HCT116 (cell line): ENCODE measurements around the gene PTX3. TPM values are rescaled to one million over a fixed set of nuclear protein-coding genes. Genes with fewer than 3 reads are reported as not detected.

ENCODE experiments used
- ATAC-seq: fragments of 200-7000 bp; cut with Tn5 transposase; 2 replicates; pipeline ENCODE4 v1.9.1; 2020; ENCODE audit warnings: mild to moderate bottlenecking, moderate library complexity
- BruUV-seq: library from RNA; stranded (reverse); fragments of 400-500 nt; replicated peaks from 2 replicates; lab custom pipeline; 2021; lab: Mats Ljungman, UMichigan
- CTCF ChIA-PET: fragments of 300-600 bp; sonication (Branson Sonifier 250); formaldehyde crosslinking; loops from one replicate; lab custom pipeline; 2021; ENCODE audit warnings: antibody characterized with exemption; lab: Charles Lee
- POLR2A ChIA-PET: fragments of 300-600, 350-600 bp; sonication (Branson Sonifier 250); formaldehyde crosslinking; loops from one replicate; lab custom pipeline; 2021; ENCODE audit warnings: antibody characterized with exemption; lab: Charles Lee
- RAD21 ChIA-PET, 2 experiments: fragments of 300-600 bp; sonication (Branson Sonifier 250); formaldehyde crosslinking; loops; one replicate each; lab custom pipeline; 2023; ENCODE audit warnings: low total read pairs in 2 of 2; ENCODE audit not compliant: uncharacterized antibody in 2 of 2, unreplicated experiment in 2 of 2, low non-redundant PET in 1 of 2; lab: Charles Lee
- DNase-seq: peaks from one replicate; pipeline ENCODE4 v3.0.0-alpha.2; 2010; ENCODE audit warnings: low read depth, low spot score
- H2AFZ ChIP-seq: fragments of 200-600 bp; shearing (Covaris generic), sonication (generic); 2 replicates; pipeline ENCODE4 v1.6.1; 2017; ENCODE audit warnings: low read depth, mixed run types, mixed read lengths, antibody characterized with exemption, low read length; ENCODE audit not compliant: poor library complexity, severe bottlenecking
- H3K27ac ChIP-seq: 2 replicates; pipeline ENCODE4 v1.5.1; 2012; ENCODE audit warnings: low read depth, low read length
- H3K27me3 ChIP-seq: fragments of 200-600 bp; sonication (generic); 2 replicates; pipeline ENCODE4 v1.6.1; 2016; ENCODE audit warnings: mixed run types, low read length, mixed read lengths; ENCODE audit not compliant: insufficient read depth
- H3K36me3 ChIP-seq, 2 experiments: fragments of 200-500 bp in 1 of 2; fragments of 200-600 bp in 1 of 2; sonication (Bioruptor generic) in 1 of 2; sonication (generic) in 1 of 2; 2 replicates each; pipeline versions ENCODE4 v1.5.1 to v1.6.1; 2014 to 2016; ENCODE audit warnings: low read length in 2 of 2, inconsistent platforms in 1 of 2, mixed read lengths in 1 of 2, mixed run types in 1 of 2; ENCODE audit not compliant: insufficient read depth in 2 of 2, control insufficient read depth in 1 of 2
- H3K4me1 ChIP-seq, 2 experiments: fragments of 200-600 bp in 1 of 2; sonication (generic) in 1 of 2; 2 replicates each; pipeline versions ENCODE4 v1.5.1 to v1.6.1; 2012 to 2017; ENCODE audit warnings: low read length in 2 of 2, inconsistent platforms in 1 of 2, mild to moderate bottlenecking in 1 of 2, mixed read lengths in 1 of 2, mixed run types in 1 of 2, moderate library complexity in 1 of 2; ENCODE audit not compliant: insufficient read depth in 2 of 2, control insufficient read depth in 1 of 2
- H3K4me2 ChIP-seq: fragments of 200-600 bp; sonication (generic); 2 replicates; pipeline ENCODE4 v1.6.1; 2017; ENCODE audit warnings: mixed run types, low read length, mixed read lengths
- H3K4me3 ChIP-seq, 2 experiments: fragments of 200-600 bp in 1 of 2; sonication (generic) in 1 of 2; replicated peaks in 1 of 2; 2 replicates each; pipeline ENCODE4 v1.5.1; 2011 to 2016; ENCODE audit warnings: low read length in 2 of 2, control low read depth in 1 of 2, low read depth in 1 of 2, mild to moderate bottlenecking in 1 of 2, mixed read lengths in 1 of 2, mixed run types in 1 of 2
- H3K79me2 ChIP-seq: fragments of 200-600 bp; sonication (generic); 2 replicates; pipeline ENCODE4 v1.6.1; 2017; ENCODE audit warnings: mild to moderate bottlenecking, mixed run types, low read length, moderate library complexity, mixed read lengths; ENCODE audit not compliant: insufficient read depth
- H3K9ac ChIP-seq: fragments of 200-600 bp; sonication (generic); 2 replicates; pipeline ENCODE4 v1.6.1; 2016; ENCODE audit warnings: low read length, mixed read lengths
- H3K9me2 ChIP-seq: fragments of 200-600 bp; sonication (generic), shearing (Covaris generic); 2 replicates; pipeline ENCODE4 v1.6.1; 2017; ENCODE audit warnings: mixed run types, mild to moderate bottlenecking, moderate library complexity; ENCODE audit not compliant: insufficient read depth
- H3K9me3 ChIP-seq, 2 experiments: fragments of 200-500 bp in 1 of 2; fragments of 200-600 bp in 1 of 2; sonication (Bioruptor generic) in 1 of 2; sonication (generic) in 1 of 2; 2 replicates each; pipeline ENCODE4 v1.6.1; 2014 to 2017; ENCODE audit warnings: low read length in 2 of 2, mixed read lengths in 2 of 2, inconsistent platforms in 1 of 2, low read depth in 1 of 2, mild to moderate bottlenecking in 1 of 2, mixed run types in 1 of 2, moderate library complexity in 1 of 2; ENCODE audit not compliant: control insufficient read depth in 1 of 2, insufficient read depth in 1 of 2
- H4K20me1 ChIP-seq: fragments of 200-600 bp; sonication (generic), shearing (Covaris generic); 2 replicates; pipeline ENCODE4 v1.6.1; 2017; ENCODE audit warnings: mixed run types, mild to moderate bottlenecking, moderate library complexity; ENCODE audit not compliant: insufficient read depth
- ATF3 ChIP-seq: IDR thresholded peaks from 2 replicates; pipeline ENCODE4 v1.6.1; 2012
- CBX3 ChIP-seq: IDR thresholded peaks from 2 replicates; pipeline ENCODE4 v1.6.1; 2012; ENCODE audit warnings: low read depth
- CEBPB ChIP-seq: IDR thresholded peaks from 2 replicates; pipeline ENCODE4 v1.6.1; 2012; ENCODE audit warnings: low read depth
- EZH2phosphoT487 ChIP-seq: fragments of 200-600 bp; IDR thresholded peaks from 2 replicates; pipeline ENCODE4 v1.6.1; 2018; ENCODE audit warnings: antibody characterized with exemption, borderline replicate concordance
- FOSL1 ChIP-seq: IDR thresholded peaks from 2 replicates; pipeline ENCODE4 v1.6.1; 2012; ENCODE audit warnings: low read depth
- JUND ChIP-seq: IDR thresholded peaks from 2 replicates; pipeline ENCODE4 v1.6.1; 2012
- POLR2A ChIP-seq: IDR thresholded peaks from 2 replicates; pipeline ENCODE4 v1.7.0; 2011; ENCODE audit warnings: borderline replicate concordance; ENCODE audit not compliant: insufficient read depth, insufficient read length; ENCODE audit errors: extremely low read depth
- POLR2AphosphoS5 ChIP-seq: IDR thresholded peaks from 2 replicates; pipeline ENCODE4 v1.6.1; 2011; ENCODE audit warnings: mild to moderate bottlenecking, low read depth, low read length, moderate library complexity
- SIN3A ChIP-seq: IDR thresholded peaks from 2 replicates; pipeline ENCODE4 v1.6.1; 2012; ENCODE audit warnings: low read depth
- SP1 ChIP-seq: IDR thresholded peaks from 2 replicates; pipeline ENCODE4 v1.6.1; 2012; ENCODE audit warnings: low read depth
- SRF ChIP-seq: IDR thresholded peaks from 2 replicates; pipeline ENCODE4 v1.6.1; 2012; ENCODE audit warnings: low read depth
- ZBTB33 ChIP-seq: IDR thresholded peaks from 2 replicates; pipeline ENCODE4 v1.6.1; 2011; ENCODE audit warnings: mild to moderate bottlenecking, low read length, moderate library complexity; ENCODE audit not compliant: insufficient replicate concordance; ENCODE audit errors: extremely low read depth
- intact Hi-C: fragments of 100-400 bp; cut with micrococcal nuclease; formaldehyde crosslinking; loops from 2 replicates; pipeline ENCODE4 v1.10.0; 2022
- total RNA-seq: library from RNA; stranded (reverse); gene quantifications from one replicate; pipeline ENCODE4 v1.2.1, GENCODE V29; 2021; ENCODE audit not compliant: unreplicated experiment

Gene PTX3
- total RNA-seq, 1 experiment from 2014 or later: 0.37 TPM

GRCh38 chr3:157387708-157388435, 48.8 kb upstream of the PTX3 start:
- Histone ChIP-seq H3K27ac (no peak overlapping the region), H4K20me1 (no peaks in the 10 kb centered on the region), H3K9ac (no peak overlapping the region), H3K4me3 (no peak overlapping the region), H3K36me3 (no peaks in the 10 kb centered on the region), H3K9me2 (no peaks in the 10 kb centered on the region), H3K27me3 (no peaks in the 10 kb centered on the region), H3K4me2 (no peak overlapping the region), H2AFZ (no peak overlapping the region), H3K4me1 (no peaks in the 10 kb centered on the region), H3K9me3 (no peaks in the 10 kb centered on the region), H3K79me2 (no peaks in the 10 kb centered on the region)
- DNase-seq (no peak), ATAC-seq (no peak)
- POLR2A ChIA-PET: no interaction called here
- CTCF ChIA-PET: no interaction called here
- no TSS peak for BruUV-seq
- RAD21 ChIA-PET: no interaction called here
- TF ChIP-seq SRF (no peak), ATF3 (no peak), POLR2A (no peak), CBX3 (no peak), SP1 (no peak), CEBPB (no peak), POLR2AphosphoS5 (no peak), FOSL1 (no peak), EZH2phosphoT487 (no peak), SIN3A (no peak), JUND (no peak), ZBTB33 (no peak)
- intact Hi-C loops: no loop called here
